Measurements from ENCODE around the gene SKI.

DNA sequence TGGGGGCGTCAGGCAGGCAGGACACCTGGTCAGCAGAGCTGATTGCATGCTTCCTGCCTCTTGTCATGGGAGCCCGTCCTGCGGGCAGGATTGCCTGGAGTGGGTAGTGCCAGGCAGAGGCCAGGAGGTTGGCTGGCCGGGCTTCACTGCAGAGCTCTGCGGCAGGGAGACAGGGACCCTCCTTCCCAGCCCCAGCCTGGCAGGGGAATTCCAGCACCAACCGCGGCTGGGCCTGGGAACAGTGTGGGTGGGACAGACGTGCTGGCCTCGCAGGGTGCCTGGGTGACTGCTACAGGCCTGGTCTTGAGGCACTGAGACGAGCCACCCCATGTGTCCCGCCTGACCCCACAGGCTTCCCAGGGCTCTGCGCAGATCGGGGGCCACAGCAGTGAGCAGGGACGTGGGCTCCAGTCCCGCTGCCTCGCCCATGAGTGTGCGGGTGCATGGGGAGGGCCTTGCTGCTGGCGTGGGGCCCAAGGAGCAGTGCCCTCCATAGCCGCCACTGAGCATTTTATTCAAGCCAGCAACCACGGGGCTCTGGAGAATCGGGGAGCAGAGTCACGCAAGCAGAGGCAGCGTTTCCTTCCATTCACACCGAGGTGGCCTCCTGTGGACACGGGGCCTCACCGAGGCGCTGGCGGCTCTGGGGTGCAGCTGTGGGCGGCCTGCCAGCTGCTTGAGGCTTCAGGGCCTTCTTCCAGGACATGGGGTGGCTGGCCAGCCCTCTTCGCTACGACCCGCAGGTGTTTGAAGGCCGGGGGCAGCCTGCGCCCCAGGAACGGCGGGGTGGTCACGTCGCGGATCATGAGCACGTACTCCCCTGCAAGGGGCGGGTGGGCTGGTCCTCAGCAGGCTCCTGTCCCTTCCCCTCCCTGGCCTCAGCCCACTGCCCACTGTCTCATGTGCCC is 92.9 kb downstream of the SKI start:
- no peak for TF ChIP-seq YY1 (IDR thresholded peaks at IDR 0.05; ENCODE audit: low read depth, low read length)
- TF ChIP-seq SIN3A (conservative IDR thresholded peaks at IDR 0.05 in 1 of 2, IDR thresholded peaks at IDR 0.05 in 1 of 2; ENCODE audit: low read depth in 1 of 2, low read length in 2 of 2) = no peak
- TF ChIP-seq POLR2A (IDR thresholded peaks at IDR 0.05; ENCODE audit: control extremely low read depth in 1 of 2, low read depth in 2 of 2, low read length in 2 of 2) = no peak
- no peak for TF ChIP-seq EZH2 (IDR thresholded peaks at IDR 0.05; ENCODE audit: low read depth, low read length, severe bottlenecking)
- no peak for TF ChIP-seq RBBP5 (IDR thresholded peaks at IDR 0.05; ENCODE audit: borderline replicate concordance, low read depth, low read length)
- TF ChIP-seq, protein P1, sequence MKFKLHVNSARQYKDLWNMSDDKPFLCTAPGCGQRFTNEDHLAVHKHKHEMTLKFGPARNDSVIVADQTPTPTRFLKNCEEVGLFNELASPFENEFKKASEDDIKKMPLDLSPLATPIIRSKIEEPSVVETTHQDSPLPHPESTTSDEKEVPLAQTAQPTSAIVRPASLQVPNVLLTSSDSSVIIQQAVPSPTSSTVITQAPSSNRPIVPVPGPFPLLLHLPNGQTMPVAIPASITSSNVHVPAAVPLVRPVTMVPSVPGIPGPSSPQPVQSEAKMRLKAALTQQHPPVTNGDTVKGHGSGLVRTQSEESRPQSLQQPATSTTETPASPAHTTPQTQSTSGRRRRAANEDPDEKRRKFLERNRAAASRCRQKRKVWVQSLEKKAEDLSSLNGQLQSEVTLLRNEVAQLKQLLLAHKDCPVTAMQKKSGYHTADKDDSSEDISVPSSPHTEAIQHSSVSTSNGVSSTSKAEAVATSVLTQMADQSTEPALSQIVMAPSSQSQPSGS (IDR thresholded peaks at IDR 0.05; ENCODE audit: low read length) = no peak
- TF ChIP-seq, protein P2, sequence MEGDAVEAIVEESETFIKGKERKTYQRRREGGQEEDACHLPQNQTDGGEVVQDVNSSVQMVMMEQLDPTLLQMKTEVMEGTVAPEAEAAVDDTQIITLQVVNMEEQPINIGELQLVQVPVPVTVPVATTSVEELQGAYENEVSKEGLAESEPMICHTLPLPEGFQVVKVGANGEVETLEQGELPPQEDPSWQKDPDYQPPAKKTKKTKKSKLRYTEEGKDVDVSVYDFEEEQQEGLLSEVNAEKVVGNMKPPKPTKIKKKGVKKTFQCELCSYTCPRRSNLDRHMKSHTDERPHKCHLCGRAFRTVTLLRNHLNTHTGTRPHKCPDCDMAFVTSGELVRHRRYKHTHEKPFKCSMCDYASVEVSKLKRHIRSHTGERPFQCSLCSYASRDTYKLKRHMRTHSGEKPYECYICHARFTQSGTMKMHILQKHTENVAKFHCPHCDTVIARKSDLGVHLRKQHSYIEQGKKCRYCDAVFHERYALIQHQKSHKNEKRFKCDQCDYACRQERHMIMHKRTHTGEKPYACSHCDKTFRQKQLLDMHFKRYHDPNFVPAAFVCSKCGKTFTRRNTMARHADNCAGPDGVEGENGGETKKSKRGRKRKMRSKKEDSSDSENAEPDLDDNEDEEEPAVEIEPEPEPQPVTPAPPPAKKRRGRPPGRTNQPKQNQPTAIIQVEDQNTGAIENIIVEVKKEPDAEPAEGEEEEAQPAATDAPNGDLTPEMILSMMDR (IDR thresholded peaks at IDR 0.05; ENCODE audit: control extremely low read depth in 1 of 3, insufficient read depth in 1 of 3, low read depth in 1 of 3, low read length in 3 of 3) = no peak
- no peak for TF ChIP-seq EP300 (IDR thresholded peaks at IDR 0.05; ENCODE audit: borderline replicate concordance in 1 of 2, low read depth in 2 of 2, low read length in 2 of 2)
- TF ChIP-seq MAFK (IDR thresholded peaks at IDR 0.05; ENCODE audit: low read depth, low read length) = no peak

Data from H1 (cell line).